K562 (cell line): Measurements from ENCODE around the gene MFSD8. TPM values are rescaled to one million over a fixed set of nuclear protein-coding genes. Genes with fewer than 3 reads are reported as not detected.

ENCODE experiments used
- ATAC-seq: fragments of 200-7000 bp; cut with Tn5 transposase; 3 replicates; pipeline ENCODE4 v1.9.1; 2020; ENCODE audit warnings: moderate library complexity
- BruUV-seq: library from RNA; stranded (reverse); fragments of 400-500 nt; replicated peaks from 2 replicates; lab custom pipeline; 2021; lab: Mats Ljungman, UMichigan
- CTCF ChIA-PET: fragments of 300-600 bp; formaldehyde crosslinking; extraction: SDS; loops from one replicate; lab custom pipeline; 2021; ENCODE audit warnings: low intra/inter-chr PET ratio; lab: Yijun Ruan, JAX
- POLR2A ChIA-PET: fragments of 300-600, 350-650 bp; sonication (Branson Sonifier 250); formaldehyde crosslinking; extraction: SDS; loops from one replicate; lab custom pipeline; 2021; ENCODE audit warnings: antibody characterized with exemption, inconsistent platforms; lab: Yijun Ruan, JAX
- DNase-seq, 4 experiments: peaks; one replicate each; pipeline versions ENCODE4 v3.0.0 to v3.0.0-alpha.2; 2011 to 2018; ENCODE audit warnings: low spot score in 3 of 4, mixed read lengths in 3 of 4; ENCODE audit errors: extremely low read depth in 1 of 4
- FAIRE-seq: peaks from 2 replicates; lab custom pipeline; 2011; peaks lifted over from hg19 to GRCh38; lab: Jason Lieb, UNC
- H2AFZ ChIP-seq: 2 replicates; pipeline ENCODE4 v1.6.0; 2011; ENCODE audit warnings: low read depth, low read length, control low read depth, inconsistent platforms
- H3K27ac ChIP-seq: fragments of 200-600 bp; 3 replicates; pipeline ENCODE4 v1.8.0; 2011; ENCODE audit warnings: low read depth, mild to moderate bottlenecking, control low read depth, inconsistent platforms, low read length, moderate library complexity, mixed read lengths; ENCODE audit errors: extremely low read depth
- H3K27me3 ChIP-seq, 2 experiments: fragments of 300-600 bp in 1 of 2; 2 replicates in 1 of 2; 3 replicates in 1 of 2; pipeline versions ENCODE4 v1.6.0 to v1.8.0; 2011; ENCODE audit warnings: inconsistent platforms in 2 of 2, low read length in 2 of 2, mild to moderate bottlenecking in 1 of 2, mixed read lengths in 1 of 2, moderate library complexity in 1 of 2; ENCODE audit not compliant: control insufficient read depth in 2 of 2, insufficient read depth in 2 of 2
- H3K36me3 ChIP-seq: fragments of 300-600 bp; 3 replicates; pipeline ENCODE4 v1.8.0; 2011; ENCODE audit warnings: mild to moderate bottlenecking, low read length, inconsistent platforms; ENCODE audit not compliant: control insufficient read depth, insufficient read depth
- H3K4me1 ChIP-seq, 2 experiments: fragments of 200-600 bp in 1 of 2; replicated peaks in 1 of 2; 2 replicates in 1 of 2; 3 replicates in 1 of 2; pipeline versions ENCODE4 v1.5.1 to v1.8.0; 2011; ENCODE audit warnings: inconsistent platforms in 2 of 2, low read length in 2 of 2, mild to moderate bottlenecking in 1 of 2, mixed read lengths in 1 of 2, moderate library complexity in 1 of 2; ENCODE audit not compliant: control insufficient read depth in 2 of 2, insufficient read depth in 2 of 2
- H3K4me2 ChIP-seq: 2 replicates; pipeline ENCODE4 v1.6.1; 2011; ENCODE audit warnings: low read length, control low read depth, inconsistent platforms, mixed read lengths; ENCODE audit not compliant: insufficient read depth
- H3K4me3 ChIP-seq: fragments of 200-600 bp; sonication (generic), shearing (Covaris generic); 2 replicates; pipeline ENCODE4 v1.5.1; 2016; ENCODE audit warnings: control low read depth, inconsistent platforms
- H3K79me2 ChIP-seq: fragments of 200-600 bp; 3 replicates; pipeline ENCODE4 v1.8.0; 2011; ENCODE audit warnings: low read length, inconsistent platforms; ENCODE audit not compliant: control insufficient read depth, insufficient read depth
- H3K9ac ChIP-seq, 2 experiments: 2 replicates each; pipeline versions ENCODE4 v1.6.0 to v1.6.1; 2011; ENCODE audit warnings: low read depth in 2 of 2, low read length in 2 of 2, control low read depth in 1 of 2, inconsistent platforms in 1 of 2, mild to moderate bottlenecking in 1 of 2, mixed read lengths in 1 of 2; ENCODE audit not compliant: insufficient read depth in 1 of 2
- H3K9me1 ChIP-seq: one replicate; pipeline ENCODE4 v1.6.0; 2011; ENCODE audit warnings: inconsistent platforms, mild to moderate bottlenecking, low read length, moderate library complexity; ENCODE audit not compliant: control insufficient read depth, insufficient read depth
- H3K9me3 ChIP-seq: replicated peaks from 2 replicates; pipeline ENCODE4 v1.5.1; 2011; ENCODE audit warnings: low read depth, low read length, inconsistent platforms; ENCODE audit not compliant: control insufficient read depth, insufficient read depth
- H4K20me1 ChIP-seq: replicated peaks from 2 replicates; pipeline ENCODE4 v1.6.1; 2011; ENCODE audit warnings: low read length, inconsistent platforms, mixed read lengths; ENCODE audit not compliant: control insufficient read depth, insufficient read depth
- BRD9 ChIP-seq: fragments of 450-650 bp; IDR thresholded peaks from 2 replicates; pipeline ENCODE4 v1.6.1; 2018; ENCODE audit warnings: low read depth; ENCODE audit not compliant: partially characterized antibody
- FOSL1 ChIP-seq: fragments of 200-800 bp; sonication (Bioruptor generic); conservative IDR thresholded peaks from 2 replicates; pipeline ENCODE4 v1.6.1; 2016; ENCODE audit warnings: missing genetic modification characterization, missing compliant biosample characterization
- FOXP1 ChIP-seq: sonication (generic); formaldehyde crosslinking; IDR thresholded peaks from 2 replicates; pipeline ENCODE4 v1.8.0; 2022; ENCODE audit warnings: mild to moderate bottlenecking, missing genetic modification reagents
- HEY1 ChIP-seq: fragments of 250-450 bp; sonication (Bioruptor Pico); IDR thresholded peaks from 2 replicates; pipeline ENCODE4 v1.5.0; 2020; ENCODE audit warnings: mild to moderate bottlenecking, moderate library complexity, borderline replicate concordance
- KDM1A ChIP-seq, 2 experiments: fragments of 450-650 bp; IDR thresholded peaks; 2 replicates each; pipeline ENCODE4 v1.6.1; 2016; ENCODE audit warnings: mild to moderate bottlenecking in 2 of 2
- LARP7 ChIP-seq: fragments of 450-650 bp; IDR thresholded peaks from 2 replicates; pipeline ENCODE4 v1.6.1; 2016
- LEF1 ChIP-seq: fragments of 450-650 bp; IDR thresholded peaks from 2 replicates; pipeline ENCODE4 v1.6.1; 2016; ENCODE audit warnings: mild to moderate bottlenecking
- PHF21A ChIP-seq: fragments of 450-650 bp; IDR thresholded peaks from 2 replicates; pipeline ENCODE4 v1.6.1; 2017; ENCODE audit warnings: low read depth, borderline replicate concordance
- THRAP3 ChIP-seq: fragments of 450-650 bp; IDR thresholded peaks from 2 replicates; pipeline ENCODE4 v1.6.1; 2016; ENCODE audit warnings: mild to moderate bottlenecking, inconsistent platforms, borderline replicate concordance
- ZNF764 ChIP-seq: fragments of 250-450 bp; sonication (Bioruptor Pico); IDR thresholded peaks from 2 replicates; pipeline ENCODE4 v1.4.0; 2020; ENCODE audit warnings: low read depth, mild to moderate bottlenecking, moderate library complexity
- ZNF77 ChIP-seq: fragments of 250-450 bp; sonication (Bioruptor Pico); IDR thresholded peaks from 2 replicates; pipeline ENCODE4 v1.5.0; 2020
- WGBS: fragments of 100-300 bp; shearing (Covaris generic); methylation state at CpG from one replicate; pipeline ENCODE4 v1.1.6; 2016; ENCODE audit warnings: low coverage, mixed read lengths; ENCODE audit not compliant: insufficient coverage; ENCODE audit errors: missing lambda C conversion rate; 5-methylcytosine and 5-hydroxymethylcytosine counted together
- in situ Hi-C: fragments of 300-500 bp; cut with MboI; formaldehyde crosslinking; loops from 4 replicates; pipeline ENCODE4 v1.15.0; 2018; ENCODE audit warnings: inconsistent platforms, mixed read lengths
- intact Hi-C: fragments of 100-400 bp; cut with micrococcal nuclease; formaldehyde crosslinking; loops from 2 replicates; pipeline ENCODE4 v1.14.2; 2022
- polyA plus RNA-seq, 8 experiments: library from polyadenylated mRNA; depleted of rRNA in 4 of 8; stranded (reverse) in 5 of 8; unstranded in 3 of 8; fragments of >200 nt; fragmentation: Nextera tagmentation in 2 of 8; fragmentation: Illumina TruSeq in 1 of 8; extraction: Ambion mirVana in 2 of 8; extraction: Trizol in 1 of 8; gene quantifications; 2 replicates each; pipeline versions ENCODE4 v1.2.1 to v1.2.3, GENCODE V29; 2011 to 2014; ENCODE audit warnings: inconsistent platforms in 1 of 8, missing spikeins in 1 of 8
- total RNA-seq, 7 experiments: library from RNA; depleted of rRNA in 6 of 7; stranded (reverse); fragments of >200 nt in 6 of 7; fragmentation: Illumina TruSeq in 2 of 7; extraction: Trizol in 2 of 7; gene quantifications; 2 replicates each; pipeline versions ENCODE4 v1.2.1 to v1.2.3, GENCODE V29; 2011 to 2021; ENCODE audit warnings: low replicate concordance in 1 of 7
- TF ChIP-seq, protein P1 (sequence below): sonication (generic); formaldehyde crosslinking; IDR thresholded peaks from 2 replicates; pipeline ENCODE4 v1.8.0; 2022; ENCODE audit warnings: mild to moderate bottlenecking, missing genetic modification reagents, borderline replicate concordance
- TF ChIP-seq, protein P2 (sequence below): fragments of 450-650 bp; formaldehyde crosslinking; IDR thresholded peaks from 2 replicates; pipeline ENCODE4 v1.4.0; 2020; ENCODE audit warnings: mild to moderate bottlenecking, mixed read lengths
- TF ChIP-seq, protein P3 (sequence below): IDR thresholded peaks from 2 replicates; pipeline ENCODE4 v1.6.1; 2016; ENCODE audit warnings: missing genetic modification characterization, missing compliant biosample characterization

MFSD8 gene
- total and polyA plus RNA-seq, 9 of the 15 experiments (the other 6 are each of a cell fraction or from before 2014, with no cell fraction given), result 7.0 to 27.2 (median 18.7) TPM

- FAIRE-seq, result peak; percentile 84
- WGBS, result 3% methylated on average over 7 of the region's 7 CpGs
- TF ChIP-seq PHF21A, result no peak
- TF ChIP-seq THRAP3, result no peak
- TF ChIP-seq ZNF764 (CRISPR knock-in tag), result no peak
- TF ChIP-seq FOXP1 (CRISPR knock-in tag), result 0 out of 2 replicates have a peak, but pooled peaks have one; percentile 6
- TF ChIP-seq FOSL1, result no peak
- TF ChIP-seq KDM1A (IDR thresholded peaks at IDR 0.05), result no peak
- TF ChIP-seq, protein P1, sequence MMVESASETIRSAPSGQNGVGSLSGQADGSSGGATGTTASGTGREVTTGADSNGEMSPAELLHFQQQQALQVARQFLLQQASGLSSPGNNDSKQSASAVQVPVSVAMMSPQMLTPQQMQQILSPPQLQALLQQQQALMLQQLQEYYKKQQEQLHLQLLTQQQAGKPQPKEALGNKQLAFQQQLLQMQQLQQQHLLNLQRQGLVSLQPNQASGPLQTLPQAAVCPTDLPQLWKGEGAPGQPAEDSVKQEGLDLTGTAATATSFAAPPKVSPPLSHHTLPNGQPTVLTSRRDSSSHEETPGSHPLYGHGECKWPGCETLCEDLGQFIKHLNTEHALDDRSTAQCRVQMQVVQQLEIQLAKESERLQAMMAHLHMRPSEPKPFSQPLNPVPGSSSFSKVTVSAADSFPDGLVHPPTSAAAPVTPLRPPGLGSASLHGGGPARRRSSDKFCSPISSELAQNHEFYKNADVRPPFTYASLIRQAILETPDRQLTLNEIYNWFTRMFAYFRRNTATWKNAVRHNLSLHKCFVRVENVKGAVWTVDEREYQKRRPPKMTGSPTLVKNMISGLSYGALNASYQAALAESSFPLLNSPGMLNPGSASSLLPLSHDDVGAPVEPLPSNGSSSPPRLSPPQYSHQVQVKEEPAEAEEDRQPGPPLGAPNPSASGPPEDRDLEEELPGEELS (CRISPR knock-in tag), result no peak
- TF ChIP-seq HEY1 (CRISPR knock-in tag), result no peak
- TF ChIP-seq ZNF77, result no peak
- no peak for TF ChIP-seq BRD9
- TF ChIP-seq, protein P2, sequence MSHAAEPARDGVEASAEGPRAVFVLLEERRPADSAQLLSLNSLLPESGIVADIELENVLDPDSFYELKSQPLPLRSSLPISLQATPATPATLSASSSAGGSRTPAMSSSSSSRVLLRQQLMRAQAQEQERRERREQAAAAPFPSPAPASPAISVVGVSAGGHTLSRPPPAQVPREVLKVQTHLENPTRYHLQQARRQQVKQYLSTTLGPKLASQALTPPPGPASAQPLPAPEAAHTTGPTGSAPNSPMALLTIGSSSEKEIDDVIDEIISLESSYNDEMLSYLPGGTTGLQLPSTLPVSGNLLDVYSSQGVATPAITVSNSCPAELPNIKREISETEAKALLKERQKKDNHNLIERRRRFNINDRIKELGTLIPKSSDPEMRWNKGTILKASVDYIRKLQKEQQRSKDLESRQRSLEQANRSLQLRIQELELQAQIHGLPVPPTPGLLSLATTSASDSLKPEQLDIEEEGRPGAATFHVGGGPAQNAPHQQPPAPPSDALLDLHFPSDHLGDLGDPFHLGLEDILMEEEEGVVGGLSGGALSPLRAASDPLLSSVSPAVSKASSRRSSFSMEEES (CRISPR knock-in tag), result no peak
- no peak for TF ChIP-seq LEF1
- TF ChIP-seq, protein P3, sequence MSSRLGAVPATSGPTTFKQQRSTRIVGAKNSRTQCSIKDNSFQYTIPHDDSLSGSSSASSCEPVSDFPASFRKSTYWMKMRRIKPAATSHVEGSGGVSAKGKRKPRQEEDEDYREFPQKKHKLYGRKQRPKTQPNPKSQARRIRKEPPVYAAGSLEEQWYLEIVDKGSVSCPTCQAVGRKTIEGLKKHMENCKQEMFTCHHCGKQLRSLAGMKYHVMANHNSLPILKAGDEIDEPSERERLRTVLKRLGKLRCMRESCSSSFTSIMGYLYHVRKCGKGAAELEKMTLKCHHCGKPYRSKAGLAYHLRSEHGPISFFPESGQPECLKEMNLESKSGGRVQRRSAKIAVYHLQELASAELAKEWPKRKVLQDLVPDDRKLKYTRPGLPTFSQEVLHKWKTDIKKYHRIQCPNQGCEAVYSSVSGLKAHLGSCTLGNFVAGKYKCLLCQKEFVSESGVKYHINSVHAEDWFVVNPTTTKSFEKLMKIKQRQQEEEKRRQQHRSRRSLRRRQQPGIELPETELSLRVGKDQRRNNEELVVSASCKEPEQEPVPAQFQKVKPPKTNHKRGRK (tag), result no peak
- TF ChIP-seq LARP7, result no peak
These were observed 83.5 kb downstream of the MFSD8 start for GRCh38 chr4:127881563-127881864.

More at GRCh38 chr4:127881563-127881864, 83.5 kb downstream of the MFSD8 start:
- Histone ChIP-seq H3K9me3 (no peaks in the 10 kb centered on the region), H3K9me1 (no peaks in the 10 kb centered on the region), H3K27ac (peak overlapping the region; percentile 99), H3K36me3 (peaks cover 49% of the 10 kb centered on the region), H3K79me2 (peaks cover 73% of the 10 kb centered on the region), H3K27me3 (no peaks in the 10 kb centered on the region), H3K4me1 (peaks cover 8 to 11% of the 10 kb centered on the region in 2 experiments; a peak in 3 of 5 replicates), H3K4me3 (peak overlapping the region; percentile 78), H2AFZ (peak overlapping the region; percentile 98), H4K20me1 (no peaks in the 10 kb centered on the region), H3K4me2 (peak overlapping the region; percentile 91), H3K9ac (peak overlapping the region; percentile 99)
- ChIA-PET POLR2A (interaction anchor here (0.6 to 3.4 kb wide), 9 partner anchors 8 to 1401 kb away, joined by 3 to 12 read pairs (median 3); partner anchors contain the start of genes ABHD18 and MFSD8), CTCF (no interaction called here)
- intact Hi-C loops (loop anchor here (1.0 to 10.0 kb wide), 4 partner anchors 49 to 183 kb away; partner anchors contain the start of genes ABHD18, HSPA4L, LARP1B and MFSD8), in situ Hi-C loops (no loop called here)
- no peak for DNase-seq
- BruUV-seq, result no TSS peak
- peak; percentile 81 for ATAC-seq
